Activated naive CD8-positive, alpha-beta T cell treated with anti-CD3 and anti-CD28 coated beads for 36 hours (primary cell): ENCODE data around the gene PPP1R10. TPM values are rescaled to one million over a fixed set of nuclear protein-coding genes. Genes with fewer than 3 reads are reported as not detected.

Experiments
- DNase-seq: peaks from one replicate; pipeline ENCODE4 v3.0.0; 2021
- H3K27ac Mint-ChIP-seq: one replicate; pipeline ENCODE4 v1.8.0; 2022; ENCODE audit warnings: mild to moderate bottlenecking, moderate library complexity, mixed read lengths
- H3K27me3 Mint-ChIP-seq: one replicate; pipeline ENCODE4 v1.8.0; 2022; ENCODE audit warnings: mild to moderate bottlenecking, mixed read lengths
- H3K36me3 Mint-ChIP-seq: one replicate; pipeline ENCODE4 v1.8.0; 2021; ENCODE audit warnings: mild to moderate bottlenecking, mixed read lengths
- H3K4me1 Mint-ChIP-seq: one replicate; pipeline ENCODE4 v1.8.0; 2021; ENCODE audit warnings: mixed read lengths
- H3K4me3 Mint-ChIP-seq: one replicate; pipeline ENCODE4 v1.8.0; 2022; ENCODE audit warnings: mild to moderate bottlenecking, moderate library complexity, mixed read lengths
- H3K9me3 Mint-ChIP-seq: one replicate; pipeline ENCODE4 v1.8.0; 2022; ENCODE audit warnings: mixed read lengths
- total RNA-seq, 2 experiments: library from RNA; stranded (reverse); gene quantifications; one replicate each; pipeline ENCODE4 v1.2.3, GENCODE V29; 2021

PPP1R10 gene
- total RNA-seq, 2 experiments from 2014 or later = 80.5 to 84.6 TPM

DNA sequence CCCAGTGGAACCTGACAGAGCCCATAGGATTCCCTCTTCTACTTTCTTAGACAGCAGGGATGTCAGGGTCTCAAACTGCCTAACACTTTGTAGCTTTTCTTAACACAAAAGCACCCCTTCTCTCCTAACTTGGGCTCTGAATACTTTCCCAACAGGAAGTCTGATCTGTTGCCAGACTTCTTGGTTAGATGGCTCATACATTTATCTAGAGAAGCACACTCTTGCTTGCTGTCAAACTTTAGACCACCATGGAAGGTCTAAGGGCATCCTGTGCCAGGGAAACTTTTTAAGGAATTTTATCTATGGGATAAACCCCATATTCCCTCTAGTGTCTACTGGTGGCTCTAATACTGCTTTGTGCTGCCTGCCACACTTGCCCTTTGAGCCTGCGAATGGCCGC lies 26.6 kb upstream of the PPP1R10 start:
- Mint-ChIP-seq H3K27ac (no peak overlapping the region), H3K4me3 (no peak overlapping the region), H3K27me3 (no peaks in the 10 kb centered on the region), H3K9me3 (no peaks in the 10 kb centered on the region), H3K4me1 (peaks cover 34% of the 10 kb centered on the region), H3K36me3 (peaks cover 10% of the 10 kb centered on the region)
- DNase-seq = no peak

- peaks cover 21% of the 10 kb centered on the region for H3K4me1 Mint-ChIP-seq
- H3K36me3 Mint-ChIP-seq = peaks cover 7% of the 10 kb centered on the region
- DNase-seq = no peak
- H3K27ac Mint-ChIP-seq = peak overlapping the region; percentile 9
- no peaks in the 10 kb centered on the region for H3K9me3 Mint-ChIP-seq
- no peak overlapping the region for H3K4me3 Mint-ChIP-seq
- no peaks in the 10 kb centered on the region for H3K27me3 Mint-ChIP-seq
Measured at GRCh38 chr6:30641048-30641447, 24.0 kb upstream of the PPP1R10 start.

GRCh38 chr6:30640481-30640880 lies 23.4 kb upstream of the PPP1R10 start:
- no peaks in the 10 kb centered on the region for H3K27me3 Mint-ChIP-seq
- no peaks in the 10 kb centered on the region for H3K9me3 Mint-ChIP-seq
- H3K36me3 Mint-ChIP-seq = peaks cover 8% of the 10 kb centered on the region
- peaks cover 21% of the 10 kb centered on the region for H3K4me1 Mint-ChIP-seq
- H3K27ac Mint-ChIP-seq = peak overlapping the region; percentile 21
- no peak overlapping the region for H3K4me3 Mint-ChIP-seq
- DNase-seq = no peak

- Mint-ChIP-seq H3K27ac (no peak overlapping the region), H3K4me1 (peaks cover 11% of the 10 kb centered on the region), H3K9me3 (no peaks in the 10 kb centered on the region), H3K27me3 (no peaks in the 10 kb centered on the region), H3K4me3 (no peak overlapping the region), H3K36me3 (peaks cover 23% of the 10 kb centered on the region)
- no peak for DNase-seq
Measured at GRCh38 chr6:30635834-30636233, 18.8 kb upstream of the PPP1R10 start.

DNA sequence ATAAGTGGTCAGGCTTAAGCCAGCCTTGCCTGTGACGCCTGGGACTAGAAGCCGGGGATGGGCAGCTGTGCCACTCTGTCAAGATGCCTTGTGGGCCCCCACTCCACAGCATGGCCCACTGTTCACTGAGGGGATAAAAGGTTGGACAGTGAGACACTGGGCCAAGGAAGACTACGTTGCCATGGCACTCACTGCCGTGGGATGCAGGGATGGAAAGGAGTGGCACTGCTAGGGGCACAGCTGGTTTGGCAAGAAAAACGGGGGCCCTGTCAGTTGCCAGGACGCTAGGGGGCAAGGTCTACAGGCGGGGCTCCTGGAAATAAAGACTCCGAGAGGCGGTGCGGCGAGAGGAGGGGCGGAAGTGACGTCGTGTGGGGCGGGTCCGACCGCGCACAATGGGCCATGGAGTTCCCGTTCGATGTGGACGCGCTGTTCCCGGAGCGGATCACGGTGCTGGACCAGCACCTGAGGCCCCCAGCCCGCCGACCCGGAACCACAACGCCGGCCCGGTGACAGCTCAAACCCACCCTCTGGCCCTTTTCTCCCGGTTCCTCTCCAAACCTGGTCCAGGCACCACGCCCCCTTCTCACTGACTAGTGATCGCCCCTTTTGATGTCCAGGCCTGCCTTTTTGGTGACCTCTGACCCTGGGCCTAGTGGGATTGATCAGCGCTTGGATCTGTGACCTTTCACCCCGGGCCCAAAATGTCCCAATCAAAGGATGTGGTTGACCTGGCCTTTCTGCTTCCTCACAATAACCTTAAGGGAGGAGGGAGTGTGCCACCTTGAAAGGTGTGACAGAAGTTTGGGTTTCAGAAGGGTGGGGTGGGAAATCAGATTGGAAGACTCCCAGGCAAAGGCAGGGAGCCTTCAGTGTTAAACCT lies 9.7 kb upstream of the PPP1R10 start, which contains the start of gene ATAT1:
TSS of gene ATAT1 (plus strand) at position 391 of the 883 bp plus-strand sequence.
- peak within 1 kb of the TSS; percentile 96 for H3K27ac Mint-ChIP-seq
- H3K36me3 Mint-ChIP-seq = peaks cover 21% of the 10 kb centered on the region

DNA sequence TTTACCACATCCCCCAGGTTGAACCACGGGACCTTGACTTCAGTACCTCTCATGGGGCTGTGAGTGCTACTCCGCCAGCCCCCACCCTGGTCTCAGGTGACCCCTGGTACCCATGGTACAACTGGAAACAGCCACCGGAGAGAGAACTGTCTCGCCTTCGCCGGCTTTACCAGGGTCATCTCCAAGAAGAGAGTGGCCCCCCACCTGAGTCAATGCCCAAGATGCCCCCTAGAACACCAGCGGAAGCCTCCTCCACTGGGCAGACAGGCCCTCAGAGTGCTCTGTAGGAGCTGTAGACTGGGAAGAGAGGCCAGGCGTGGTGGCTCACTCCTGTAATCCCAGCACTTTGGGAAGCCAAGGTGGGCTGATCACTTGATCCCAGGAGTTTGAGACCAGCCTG lies 8.5 kb upstream of the PPP1R10 start:
- peaks cover 17% of the 10 kb centered on the region for H3K36me3 Mint-ChIP-seq
- no peak overlapping the region for H3K27ac Mint-ChIP-seq
- no peaks in the 10 kb centered on the region for H3K9me3 Mint-ChIP-seq
- H3K27me3 Mint-ChIP-seq = no peaks in the 10 kb centered on the region
- H3K4me1 Mint-ChIP-seq = peaks cover 25% of the 10 kb centered on the region
- H3K4me3 Mint-ChIP-seq = no peak overlapping the region
- DNase-seq = no peak

More for the DNA sequence above, 9.7 kb upstream of the PPP1R10 start, which contains the start of gene ATAT1:
- peak; percentile 89 for DNase-seq
- Mint-ChIP-seq H3K27me3 (no peaks in the 10 kb centered on the region), H3K9me3 (no peaks in the 10 kb centered on the region), H3K4me1 (peaks cover 23% of the 10 kb centered on the region), H3K4me3 (peak within 1 kb of the TSS; percentile 95)

- H3K27ac Mint-ChIP-seq = peak overlapping the region; percentile 99
- peaks cover 3% of the 10 kb centered on the region for H3K9me3 Mint-ChIP-seq
- H3K4me3 Mint-ChIP-seq = peak overlapping the region; percentile 97
- peaks cover 46% of the 10 kb centered on the region for H3K36me3 Mint-ChIP-seq
- no peak for DNase-seq
- H3K27me3 Mint-ChIP-seq = peaks cover 19% of the 10 kb centered on the region
- peaks cover 26% of the 10 kb centered on the region for H3K4me1 Mint-ChIP-seq
Measured at GRCh38 chr6:30619561-30619960, 2.5 kb upstream of the PPP1R10 start.

DNA sequence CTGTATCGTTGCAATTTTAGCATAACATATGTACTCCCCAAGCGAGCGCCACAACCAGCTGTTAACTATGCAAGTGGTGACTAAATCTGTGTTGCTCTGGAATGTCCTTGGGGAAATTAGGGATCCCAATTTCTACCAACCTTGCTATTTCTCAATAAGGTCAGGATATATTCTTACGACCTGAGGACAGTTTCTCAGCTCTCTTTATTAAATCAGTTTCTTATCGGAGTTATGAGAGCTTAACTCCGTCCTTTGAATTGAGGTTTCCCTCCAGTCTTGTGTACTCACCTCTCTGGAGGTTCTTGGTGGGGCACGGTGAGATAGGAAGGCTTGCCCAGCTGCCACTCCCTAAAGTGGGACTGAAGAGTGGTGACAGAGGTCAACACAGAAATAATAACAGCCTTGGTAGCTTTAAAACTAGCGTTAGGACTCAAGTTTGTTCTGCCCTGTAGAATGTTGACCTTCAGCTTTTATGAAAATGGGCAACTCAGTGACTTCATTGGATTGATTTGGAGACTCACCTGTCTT lies 1.3 kb upstream of the PPP1R10 start:
- peaks cover 3% of the 10 kb centered on the region for H3K9me3 Mint-ChIP-seq
- H3K27ac Mint-ChIP-seq = peak overlapping the region; percentile 99
- H3K4me3 Mint-ChIP-seq = peak overlapping the region; percentile 97
- H3K4me1 Mint-ChIP-seq = peaks cover 39% of the 10 kb centered on the region
- no peak for DNase-seq
- H3K36me3 Mint-ChIP-seq = peaks cover 56% of the 10 kb centered on the region
- peaks cover 19% of the 10 kb centered on the region for H3K27me3 Mint-ChIP-seq

DNA sequence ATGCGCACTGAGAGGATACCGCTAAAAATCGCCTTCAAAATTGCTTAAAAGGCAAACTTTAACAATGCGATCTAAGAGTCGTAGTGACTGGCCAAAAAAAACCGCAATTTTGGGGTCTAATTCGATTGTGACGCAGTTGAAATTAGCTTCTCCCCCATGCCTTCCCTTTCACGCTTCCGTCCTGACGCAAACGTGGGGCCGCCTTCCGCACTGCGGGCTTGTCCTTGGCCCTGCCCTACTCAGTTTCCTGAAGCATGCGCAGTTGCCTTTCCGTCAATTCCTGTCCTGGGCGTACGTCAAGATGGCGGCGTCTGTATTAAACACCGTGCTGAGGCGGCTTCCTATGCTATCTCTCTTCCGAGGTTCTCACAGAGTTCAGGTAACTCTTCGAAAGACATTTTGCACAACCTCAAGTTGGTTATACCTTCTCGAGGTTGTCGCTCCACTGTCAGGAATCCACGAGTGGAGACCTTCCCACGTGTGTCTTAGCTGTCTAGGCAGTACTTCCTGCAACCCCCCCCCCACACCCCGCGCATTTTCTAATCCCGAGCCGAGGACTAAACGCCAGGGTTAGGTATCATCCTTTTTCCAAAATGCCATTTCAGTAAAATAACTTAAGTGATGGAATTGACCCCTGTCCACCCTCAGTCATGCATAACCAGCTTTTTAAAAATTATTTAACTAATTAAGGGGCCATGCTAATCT lies 674 bp upstream of the PPP1R10 start, which contains the start of gene MRPS18B:
TSS of gene MRPS18B (plus strand) at position 276 of the 705 bp plus-strand sequence. CDS start at position 302, 26 bp downstream.
- peak; percentile 96 for DNase-seq
- H3K27me3 Mint-ChIP-seq = peaks cover 19% of the 10 kb centered on the region
- peaks cover 44% of the 10 kb centered on the region for H3K4me1 Mint-ChIP-seq
- peak within 1 kb of the TSS; percentile 97 for H3K4me3 Mint-ChIP-seq
- H3K9me3 Mint-ChIP-seq = peaks cover 3% of the 10 kb centered on the region
- peak within 1 kb of the TSS; percentile 99 for H3K27ac Mint-ChIP-seq
- H3K36me3 Mint-ChIP-seq = peaks cover 60% of the 10 kb centered on the region

DNA sequence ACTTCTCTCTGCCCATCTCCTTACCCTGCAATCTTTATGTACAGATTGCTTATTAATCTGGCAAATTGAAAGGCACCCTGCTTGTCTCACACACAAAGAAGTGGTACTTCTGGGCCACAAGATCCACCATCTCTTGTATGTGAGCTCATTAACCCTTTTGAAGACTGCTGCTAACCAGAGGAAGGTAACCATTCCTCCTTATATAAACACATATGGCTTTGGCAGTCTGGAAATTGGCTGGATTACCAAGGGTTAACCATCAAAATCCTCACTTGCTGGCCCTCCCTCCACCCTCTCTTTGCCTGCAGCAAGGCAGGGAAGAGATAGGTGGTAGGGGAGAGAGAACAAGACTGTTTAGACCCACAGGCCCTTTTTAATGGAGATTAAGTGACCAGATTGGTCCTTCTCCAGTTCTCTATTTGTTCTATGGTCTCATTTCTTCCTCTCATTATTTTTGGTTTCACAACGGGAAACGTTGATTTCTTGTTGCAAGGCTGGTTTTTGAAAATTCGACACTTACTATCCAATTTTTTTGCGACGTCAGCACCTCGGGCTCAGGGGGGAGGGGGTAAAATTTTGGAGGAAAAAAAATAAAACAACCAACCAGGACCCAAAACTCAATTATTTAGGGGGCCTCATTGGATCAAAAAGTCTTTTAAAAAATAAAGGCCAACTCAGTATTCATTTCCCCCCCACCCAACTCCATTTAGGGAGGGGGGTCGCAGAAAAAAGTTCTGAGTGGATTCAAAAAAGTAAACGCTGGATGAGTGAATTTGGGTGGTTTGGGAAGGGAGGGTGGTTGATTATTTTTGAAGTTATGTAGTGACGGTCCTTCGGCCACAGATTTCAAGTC lies 859 bp downstream of the PPP1R10 start:
- DNase-seq = no peak
- Mint-ChIP-seq H3K27ac (peak overlapping the region; percentile 99), H3K4me3 (peak overlapping the region; percentile 97), H3K27me3 (peaks cover 19% of the 10 kb centered on the region), H3K36me3 (peaks cover 70% of the 10 kb centered on the region), H3K9me3 (peaks cover 3% of the 10 kb centered on the region), H3K4me1 (peaks cover 52% of the 10 kb centered on the region)

DNA sequence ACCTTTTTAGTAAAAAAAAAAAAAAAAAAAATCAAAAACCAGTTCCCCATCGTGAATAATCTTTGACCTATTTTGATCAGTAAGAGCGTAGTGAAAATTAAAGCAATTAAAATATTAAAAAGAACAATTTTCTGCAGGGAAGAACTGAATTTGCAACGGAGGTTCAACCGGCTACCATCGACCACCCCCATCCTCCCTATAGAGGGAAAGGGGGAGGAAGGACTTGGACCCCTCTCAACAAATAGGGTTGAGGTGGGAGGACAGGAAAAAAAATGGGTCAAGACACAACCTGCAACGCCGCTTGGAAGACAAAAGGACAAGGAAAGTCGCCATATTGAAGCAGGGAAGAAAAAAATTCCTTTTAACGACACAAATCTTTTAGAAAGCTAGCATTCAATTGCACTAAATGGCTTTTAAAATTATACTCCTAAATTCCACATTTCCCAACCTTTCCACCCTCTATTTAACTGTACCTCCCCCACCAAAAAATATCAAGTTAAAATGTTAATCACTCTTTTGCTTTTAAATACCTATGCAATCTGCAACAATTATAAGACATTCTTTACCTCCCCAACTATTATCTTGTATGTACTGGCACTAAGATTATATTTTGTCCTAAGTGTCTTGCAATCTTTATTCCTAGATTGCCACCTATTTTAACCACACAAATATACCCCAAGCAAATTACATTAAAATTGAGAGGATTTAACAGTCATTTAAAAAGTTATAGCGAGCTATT lies 1.7 kb downstream of the PPP1R10 start:
- H3K9me3 Mint-ChIP-seq = peaks cover 3% of the 10 kb centered on the region
- H3K27ac Mint-ChIP-seq = peak overlapping the region; percentile 99
- H3K36me3 Mint-ChIP-seq = peaks cover 73% of the 10 kb centered on the region
- H3K4me3 Mint-ChIP-seq = peak overlapping the region; percentile 97
- H3K4me1 Mint-ChIP-seq = peaks cover 58% of the 10 kb centered on the region
- H3K27me3 Mint-ChIP-seq = peaks cover 19% of the 10 kb centered on the region
- DNase-seq = peak; percentile 38

GRCh38 chr6:30614843-30615218 lies 2.2 kb downstream of the PPP1R10 start:
- H3K4me3 Mint-ChIP-seq = peak overlapping the region; percentile 97

GRCh38 chr6:30614044-30614842 lies 2.8 kb downstream of the PPP1R10 start:
- H3K4me3 Mint-ChIP-seq = peak overlapping the region; percentile 97
- H3K36me3 Mint-ChIP-seq = peaks cover 71% of the 10 kb centered on the region
- peaks cover 62% of the 10 kb centered on the region for H3K4me1 Mint-ChIP-seq
- H3K9me3 Mint-ChIP-seq = peaks cover 3% of the 10 kb centered on the region
- no peak for DNase-seq
- H3K27me3 Mint-ChIP-seq = peaks cover 19% of the 10 kb centered on the region
- peak overlapping the region; percentile 99 for H3K27ac Mint-ChIP-seq

More at GRCh38 chr6:30614843-30615218, 2.2 kb downstream of the PPP1R10 start:
- DNase-seq = peak; percentile 83
- Mint-ChIP-seq H3K9me3 (peaks cover 3% of the 10 kb centered on the region), H3K36me3 (peaks cover 71% of the 10 kb centered on the region), H3K27ac (peak overlapping the region; percentile 99), H3K4me1 (peaks cover 63% of the 10 kb centered on the region), H3K27me3 (peaks cover 19% of the 10 kb centered on the region)
